DMS 273 treated with DMSO at 0.1 percent for 48 hours (cell line): ENCODE results near the gene SH2D7.

Experiments used
- DNase-seq: peaks from one replicate; lab custom pipeline; 2025; lab: John Stamatoyannopoulos, UW

The SH2D7 gene

DNA sequence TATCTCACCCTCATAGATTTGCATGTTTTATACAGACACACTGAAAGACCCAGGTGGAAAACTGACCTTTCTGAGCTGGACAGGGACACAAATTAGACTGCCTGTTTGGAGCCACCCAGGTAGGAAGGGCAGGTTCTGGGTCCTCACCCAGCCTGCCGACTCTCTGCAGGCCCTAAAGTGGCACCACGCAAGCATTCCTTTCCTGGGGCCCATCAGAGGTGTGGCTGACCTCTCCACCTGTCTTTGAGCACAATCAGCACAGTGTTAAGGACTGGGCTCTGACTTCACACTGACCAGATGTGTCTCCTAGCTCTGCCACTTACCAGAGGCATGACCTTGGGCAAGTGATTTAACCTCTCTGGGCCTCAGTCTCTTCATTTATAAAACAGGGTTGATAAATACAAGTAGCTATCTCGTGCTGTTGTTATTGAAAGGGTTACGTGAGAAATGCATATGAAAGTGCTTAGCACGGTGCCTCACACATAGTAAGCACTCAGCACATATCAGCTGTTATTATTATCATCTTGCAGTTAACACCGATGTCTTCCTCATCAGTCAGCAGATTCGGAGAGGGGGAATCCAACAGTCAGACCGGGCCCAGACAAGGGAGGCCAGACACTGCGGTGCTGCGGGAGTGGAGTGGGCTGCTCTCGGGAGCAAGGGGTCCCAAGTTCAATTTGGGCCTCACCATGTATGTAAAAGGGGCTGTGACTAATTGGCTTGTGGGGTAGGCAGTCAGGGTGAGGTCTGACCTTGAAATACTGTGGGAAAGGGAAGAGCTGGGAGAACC, 12.9 kb upstream of the SH2D7 start:
- no peak for DNase-seq

DNA sequence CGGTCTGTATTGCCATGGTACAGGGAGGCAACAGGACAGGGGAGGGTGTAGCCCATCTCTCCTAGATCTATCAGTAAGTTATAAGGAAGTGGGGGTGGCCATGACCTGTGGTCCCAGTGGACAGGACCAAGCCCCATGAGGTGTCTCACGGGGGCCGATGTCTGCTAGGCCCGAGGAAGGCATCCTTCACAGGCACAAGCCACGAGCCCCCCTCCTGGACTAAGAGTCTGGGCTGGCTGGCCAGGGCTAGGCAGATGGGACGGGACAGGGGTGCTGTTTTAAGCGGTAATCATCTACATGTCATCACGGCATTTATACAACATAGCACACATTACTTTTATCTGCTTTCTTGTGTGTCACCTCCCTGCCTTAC, 12.3 kb upstream of the SH2D7 start:
- DNase-seq: no peak

DNA sequence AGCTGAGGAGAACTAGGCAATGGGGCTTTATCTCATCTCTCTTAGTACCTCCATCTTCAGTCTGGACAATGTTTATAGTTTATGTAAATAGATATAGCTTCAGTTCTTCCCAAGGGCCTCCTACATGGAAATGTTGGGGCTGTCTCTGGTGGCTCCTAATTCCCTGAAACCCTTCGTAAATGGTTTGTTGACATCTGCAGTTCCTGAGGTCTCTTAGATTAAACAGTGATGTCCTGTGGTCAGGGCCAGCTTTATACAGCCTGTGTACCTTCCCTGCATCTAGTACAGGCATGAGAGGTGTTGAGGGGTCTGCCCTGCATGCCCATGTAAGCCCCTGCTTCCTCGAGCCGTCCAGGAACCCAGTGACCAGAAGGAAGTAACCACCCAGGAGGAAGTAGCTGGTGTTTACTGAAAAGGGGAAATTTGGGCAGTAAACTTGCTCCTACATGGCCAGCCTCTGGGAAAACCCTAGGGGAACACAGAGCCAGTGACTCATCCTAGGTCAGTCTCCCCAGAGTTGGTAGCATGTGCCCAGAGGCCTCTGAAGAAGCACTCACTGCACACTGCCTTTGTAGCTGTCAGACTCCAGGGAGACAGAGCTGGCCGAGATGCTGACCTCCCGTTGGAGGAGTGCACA, 10.1 kb upstream of the SH2D7 start:
- no peak for DNase-seq

DNA sequence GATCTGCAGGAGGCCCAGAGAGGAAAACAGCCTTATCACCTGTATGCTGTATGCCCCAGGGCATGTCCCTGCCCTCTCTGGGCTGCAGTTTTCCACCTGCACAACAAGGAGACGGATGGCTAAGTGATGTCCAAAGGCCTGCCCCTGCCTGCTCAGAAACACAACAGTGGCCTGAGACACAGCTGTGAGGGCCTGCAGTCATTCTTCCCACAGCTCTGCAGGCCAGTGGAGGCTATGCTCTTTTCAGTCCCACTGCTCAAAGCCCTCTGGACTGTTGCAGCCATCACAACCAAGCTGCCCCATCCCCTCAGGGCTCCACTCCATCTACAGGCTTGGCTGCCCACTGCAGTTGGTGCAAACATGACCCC, 9.6 kb upstream of the SH2D7 start:
- DNase-seq: no peak

DNA sequence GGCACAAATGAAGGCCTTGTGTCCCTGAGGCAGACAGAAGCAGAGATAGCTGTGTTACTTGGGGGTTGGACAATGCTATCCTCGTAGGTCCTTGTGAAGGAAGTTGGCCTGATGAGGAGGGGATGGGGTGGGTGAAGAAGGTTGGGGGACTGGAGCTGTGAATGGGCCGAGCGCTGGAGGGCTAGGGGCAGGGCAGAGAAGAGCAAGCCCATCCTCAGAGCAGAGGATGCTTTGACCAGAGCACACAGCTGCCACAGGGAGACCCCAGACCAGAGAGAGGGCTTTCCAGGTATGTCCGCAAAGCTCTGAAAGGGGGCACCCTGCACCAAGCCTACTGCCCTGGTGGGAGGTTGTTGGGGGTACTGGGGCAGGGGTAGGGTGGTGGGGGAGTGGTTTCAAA, 9.2 kb upstream of the SH2D7 start:
- DNase-seq: no peak

DNA sequence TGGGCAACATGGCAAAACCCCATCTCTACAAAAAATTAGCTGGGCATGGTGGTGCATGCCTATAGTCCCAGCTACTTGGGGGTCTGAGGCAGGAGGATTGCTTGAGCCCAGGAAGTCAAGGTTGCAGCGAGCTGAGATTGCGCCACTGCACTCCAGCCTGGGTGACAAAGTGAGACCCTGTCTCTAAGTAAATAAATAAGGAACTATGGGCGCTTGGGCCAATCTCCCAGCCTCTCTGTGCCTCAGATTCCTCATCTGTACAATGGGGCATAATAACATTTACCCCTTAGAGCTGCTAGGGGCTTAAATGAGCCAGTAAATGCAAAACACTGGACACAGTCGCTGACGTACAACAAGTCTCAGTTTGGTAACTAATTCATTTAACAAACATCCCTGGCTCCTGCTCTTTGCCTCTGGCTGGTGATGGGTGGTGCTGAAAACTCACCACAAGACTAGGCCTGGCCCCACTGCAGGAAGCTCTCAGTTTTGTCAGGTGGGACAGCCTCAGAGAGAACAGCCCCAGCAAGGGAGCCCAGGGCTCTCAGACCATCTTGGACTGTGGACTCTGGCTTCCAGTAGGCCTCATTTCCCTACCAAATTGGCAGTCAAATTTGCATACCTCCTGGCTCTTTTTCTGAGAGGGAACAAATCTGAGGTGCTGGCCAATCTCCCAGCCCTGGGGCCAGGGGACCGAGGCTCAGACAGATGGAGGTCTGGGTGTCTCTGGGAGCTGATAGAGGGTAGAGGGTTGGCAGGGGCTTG, 8.5 kb upstream of the SH2D7 start:
- no peak for DNase-seq

DNA sequence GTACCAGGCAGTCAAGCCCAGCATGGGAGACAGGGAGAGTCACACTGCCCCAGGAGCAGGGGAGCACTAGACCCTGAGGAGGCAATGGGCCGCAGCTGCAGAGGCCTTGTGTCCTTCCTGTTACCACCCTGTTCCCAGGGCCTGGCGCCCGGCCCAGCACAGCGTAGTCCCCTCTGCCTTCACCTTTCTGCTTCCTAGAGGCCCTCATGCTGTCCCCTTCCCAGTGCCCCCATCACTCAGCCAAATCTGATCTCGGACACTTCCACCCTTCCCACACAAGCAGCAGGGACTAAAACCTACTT, 8.0 kb upstream of the SH2D7 start:
- DNase-seq: no peak

DNA sequence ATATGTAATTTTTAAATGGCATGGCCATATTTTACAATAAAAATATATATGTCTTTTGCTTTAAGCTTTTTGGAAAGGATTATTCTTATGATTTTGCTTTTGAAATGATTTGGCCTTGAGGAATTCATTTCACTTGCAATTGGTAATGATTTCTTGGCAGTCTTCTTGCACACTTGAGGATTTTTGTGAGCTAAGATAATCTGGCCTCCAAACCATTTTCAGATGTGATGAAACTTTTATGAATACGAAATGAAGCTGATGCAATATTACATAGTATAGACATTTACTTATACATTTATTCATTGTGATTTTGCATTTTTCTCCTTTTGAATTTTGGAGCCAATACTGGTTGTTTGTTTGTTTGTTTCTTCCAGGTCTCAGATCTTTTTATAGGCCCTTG, 6.4 kb upstream of the SH2D7 start:
- DNase-seq: no peak

DNA sequence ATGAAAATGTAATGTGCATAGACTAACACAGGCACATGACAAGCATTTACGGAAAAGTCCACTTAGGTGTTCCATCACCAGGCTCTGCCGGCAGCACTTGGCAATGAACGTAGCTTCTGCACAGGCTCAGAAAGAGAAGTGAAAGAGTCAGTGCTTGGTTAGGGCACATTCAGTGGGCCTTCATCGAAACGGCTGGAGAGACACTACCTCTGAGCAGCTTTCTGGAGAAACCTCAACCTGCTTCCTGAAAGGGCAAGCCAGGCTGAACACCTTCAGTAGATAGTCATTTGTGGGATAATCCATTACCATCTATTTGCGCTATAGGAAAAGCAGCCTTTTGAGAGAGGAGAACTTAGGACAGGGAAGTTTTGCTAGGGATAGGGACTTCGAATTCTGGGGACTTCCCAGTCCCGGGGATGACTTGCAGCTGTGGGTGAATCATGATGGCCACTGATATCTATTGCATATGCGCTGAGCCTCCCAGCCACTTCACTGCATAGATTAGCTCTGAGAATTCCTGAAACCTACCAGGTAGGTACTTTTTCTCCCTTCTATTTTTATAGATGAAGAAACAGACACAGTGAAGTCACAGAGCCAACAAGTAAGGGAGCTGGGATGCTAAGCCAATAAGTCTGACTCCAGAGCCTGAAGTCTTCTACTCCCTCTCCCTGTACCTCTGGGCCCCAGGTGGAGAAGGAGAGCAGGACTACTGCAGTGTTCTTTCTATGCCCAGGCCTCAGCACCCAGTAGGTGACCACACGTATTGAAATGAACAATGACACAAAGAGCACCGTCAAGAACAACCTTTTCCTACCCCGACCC, 4.2 kb upstream of the SH2D7 start:
- no peak for DNase-seq

DNA sequence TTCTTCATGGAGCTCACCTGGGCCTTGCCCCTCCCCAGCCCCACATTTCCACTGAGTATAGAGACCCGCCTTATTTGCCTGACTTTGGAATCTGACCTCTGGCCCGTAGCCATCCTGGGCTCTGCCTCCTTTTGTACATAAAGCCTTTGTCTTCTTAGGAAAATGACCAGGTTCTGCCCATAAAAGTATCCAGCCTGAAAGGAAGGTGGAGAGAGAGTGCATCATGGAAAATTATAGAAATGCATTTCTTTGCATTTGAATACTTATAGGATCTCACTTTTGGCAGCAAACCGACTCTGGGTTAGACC, 3.6 kb upstream of the SH2D7 start:
- no peak for DNase-seq

DNA sequence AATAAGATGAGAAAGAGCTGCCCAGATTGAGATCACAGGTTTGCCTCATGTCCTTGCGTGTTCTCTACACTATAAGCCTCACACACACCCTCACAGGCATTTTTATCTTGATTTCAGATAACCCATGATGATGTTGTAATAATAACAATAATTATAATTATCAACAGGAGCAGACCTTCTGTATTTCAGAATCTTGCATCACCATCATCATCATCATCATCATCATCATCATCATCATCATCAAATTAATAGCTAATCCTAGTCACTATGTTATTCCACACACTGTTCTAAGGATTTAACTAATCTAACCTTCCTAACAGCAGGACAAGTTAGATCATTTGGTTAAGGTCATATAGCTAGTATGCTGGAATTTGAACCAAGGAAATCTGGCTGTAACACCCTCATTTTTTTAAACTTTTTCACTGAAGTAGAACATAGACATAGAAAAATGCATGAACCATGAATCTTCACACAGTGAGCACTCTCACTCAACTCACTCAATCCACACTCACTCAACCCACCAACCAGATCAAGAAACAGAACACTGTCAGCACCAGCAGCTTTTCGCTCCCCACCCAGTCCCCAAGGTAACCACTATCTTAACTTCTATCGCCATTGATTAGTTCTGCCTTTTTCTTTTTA, 1.8 kb upstream of the SH2D7 start:
- no peak for DNase-seq

DNA sequence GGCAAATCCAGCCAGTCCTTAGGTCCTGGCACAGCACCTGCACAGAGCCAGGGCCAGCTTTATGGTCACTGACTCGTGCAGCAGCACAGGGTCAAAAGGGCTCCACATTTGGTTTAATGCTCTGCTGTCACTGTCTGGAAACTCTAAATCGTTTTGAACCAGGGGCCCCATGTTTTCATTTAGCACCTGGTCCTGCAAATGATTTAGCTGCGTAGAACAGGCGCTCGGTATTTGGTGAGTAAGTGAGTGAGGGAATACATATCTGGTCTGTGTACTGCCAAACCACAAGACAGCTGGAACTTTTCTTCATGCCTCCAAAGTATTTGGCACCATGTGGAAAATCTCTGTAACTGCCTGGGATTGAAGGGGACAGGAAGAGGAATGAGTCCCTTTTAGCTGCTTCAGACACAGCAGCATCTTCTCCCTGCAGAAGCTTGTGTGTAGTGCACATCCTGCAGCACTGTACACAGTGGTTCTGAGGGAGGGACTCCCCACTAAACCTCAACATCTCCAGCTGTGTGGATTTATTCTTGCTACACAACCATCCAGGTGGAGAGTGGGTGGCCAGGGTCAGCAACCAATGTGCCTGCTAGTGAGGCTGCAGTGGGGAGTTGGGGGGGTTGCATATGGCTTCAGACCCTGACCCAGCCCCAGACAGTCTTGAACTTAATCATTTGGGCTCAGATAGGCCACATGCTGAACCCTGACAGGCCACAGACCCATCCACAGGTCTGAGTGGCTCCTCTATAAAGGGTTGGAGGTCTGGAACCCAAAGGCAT, 1.1 kb downstream of the SH2D7 start:
- no peak for DNase-seq

DNA sequence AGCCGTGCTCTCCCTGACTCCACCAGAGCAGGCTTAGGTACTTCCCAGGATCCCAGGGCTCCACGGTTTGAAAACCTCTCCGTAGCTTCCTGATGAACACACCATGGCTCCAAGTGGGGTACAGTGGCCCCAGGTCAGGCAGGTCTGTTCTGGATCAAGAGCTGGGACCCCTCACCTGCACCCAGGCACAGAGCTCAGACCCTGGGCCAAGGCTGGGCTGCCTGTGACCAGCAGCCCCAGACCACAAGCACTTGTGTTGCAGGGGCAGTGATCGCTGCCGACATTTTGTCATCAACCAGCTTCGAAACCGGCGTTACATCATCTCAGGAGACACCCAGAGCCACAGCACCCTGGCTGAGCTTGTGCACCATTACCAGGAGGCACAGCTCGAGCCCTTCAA, 5.3 kb downstream of the SH2D7 start:
- no peak for DNase-seq

DNA sequence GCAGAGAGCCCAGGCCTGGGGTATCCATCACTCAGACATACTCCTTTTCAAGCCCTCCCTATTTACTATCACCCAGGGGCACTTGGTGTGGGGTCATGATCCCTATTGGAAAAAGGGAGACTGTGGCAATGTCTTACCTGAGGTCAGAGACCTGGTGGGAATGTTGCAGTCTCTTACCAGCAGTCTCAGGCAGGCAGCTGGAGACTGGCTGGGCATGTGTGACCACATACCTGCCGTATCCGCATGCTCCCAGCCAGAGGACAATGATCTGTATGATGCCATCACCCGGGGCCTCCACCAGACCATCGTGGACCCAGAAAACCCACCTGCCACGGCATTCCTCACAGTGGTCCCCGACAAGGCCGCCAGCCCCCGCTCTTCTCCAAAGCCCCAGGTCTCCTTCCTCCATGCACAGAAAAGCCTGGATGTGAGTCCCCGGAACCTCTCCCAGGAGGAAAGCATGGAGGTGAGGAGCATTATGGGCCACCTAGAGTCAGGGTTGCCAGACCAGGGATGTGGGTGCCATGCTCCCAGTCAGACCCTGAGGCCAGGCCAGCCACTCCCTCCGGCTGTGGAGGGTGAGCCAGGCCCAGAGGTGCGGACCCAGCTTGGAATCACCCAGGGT, 5.9 kb downstream of the SH2D7 start:
- DNase-seq: no peak

DNA sequence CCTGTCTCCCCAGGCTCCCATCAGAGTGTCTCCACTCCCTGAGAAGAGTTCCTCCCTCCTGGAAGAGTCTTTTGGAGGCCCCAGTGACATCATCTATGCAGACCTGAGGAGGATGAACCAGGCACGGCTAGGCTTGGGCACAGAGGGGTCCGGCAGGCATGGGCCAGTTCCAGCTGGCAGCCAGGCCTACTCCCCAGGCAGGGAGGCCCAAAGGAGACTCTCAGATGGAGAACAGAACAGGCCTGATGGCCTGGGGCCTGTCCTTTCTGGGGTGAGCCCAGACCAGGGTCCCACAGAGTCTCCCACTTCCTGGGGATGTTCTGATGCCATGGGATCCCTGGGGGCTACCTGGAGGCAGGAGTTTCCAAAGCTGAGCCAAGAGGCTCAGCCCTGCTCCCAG, 8.5 kb downstream of the SH2D7 start:
- DNase-seq: no peak

DNA sequence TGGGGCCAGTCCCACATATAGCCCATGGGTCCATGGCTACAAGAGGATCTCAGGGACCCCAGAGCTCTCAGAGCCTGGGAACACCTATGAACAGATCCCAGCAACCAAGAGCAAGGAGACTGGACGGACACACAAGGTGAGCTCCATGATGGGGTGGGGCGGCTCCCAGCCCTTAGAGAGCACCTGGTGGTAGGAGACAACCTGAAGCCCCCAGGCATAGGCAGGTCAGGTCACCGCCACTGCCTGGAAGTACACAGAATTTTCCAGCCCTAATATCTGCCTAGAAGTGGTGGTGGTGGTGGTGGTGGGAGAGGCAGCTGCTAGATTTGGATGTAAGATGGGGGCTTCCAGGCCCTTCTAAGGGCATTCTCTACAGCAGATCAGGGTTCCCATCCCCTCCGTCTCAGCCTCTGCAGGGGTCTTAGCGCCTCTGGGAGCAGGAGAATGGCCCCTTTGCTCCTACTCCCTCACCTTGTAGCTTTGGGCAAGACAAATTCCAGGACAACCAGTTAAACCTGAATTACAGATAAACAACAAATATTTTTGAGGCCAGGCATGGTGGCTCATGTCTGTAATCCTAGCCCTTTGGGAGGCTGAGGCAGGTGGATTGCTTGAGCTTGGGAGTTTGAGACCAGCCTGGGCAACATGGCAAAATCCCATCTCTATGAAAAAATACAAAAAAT, 9.2 kb downstream of the SH2D7 start:
- no peak for DNase-seq

DNA sequence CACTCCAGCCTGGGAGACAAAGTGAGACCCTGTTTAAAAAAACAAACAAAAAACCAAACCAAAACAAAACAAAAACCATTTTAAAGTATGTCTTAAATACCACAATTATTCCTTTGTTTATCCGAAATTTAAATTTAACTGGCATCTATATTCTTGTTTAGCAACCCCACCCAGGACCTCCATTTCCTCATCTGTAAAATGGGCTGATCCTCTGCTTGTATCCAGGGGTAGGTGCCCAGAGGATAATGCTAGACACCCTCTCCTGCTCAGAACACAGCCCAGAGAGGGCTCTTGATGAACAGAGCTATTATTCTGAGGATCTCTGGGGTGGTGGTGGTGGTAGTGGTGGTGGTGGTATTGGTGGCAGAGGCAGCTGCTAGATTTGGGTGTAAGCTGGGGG, 9.8 kb downstream of the SH2D7 start:
- DNase-seq: no peak

DNA sequence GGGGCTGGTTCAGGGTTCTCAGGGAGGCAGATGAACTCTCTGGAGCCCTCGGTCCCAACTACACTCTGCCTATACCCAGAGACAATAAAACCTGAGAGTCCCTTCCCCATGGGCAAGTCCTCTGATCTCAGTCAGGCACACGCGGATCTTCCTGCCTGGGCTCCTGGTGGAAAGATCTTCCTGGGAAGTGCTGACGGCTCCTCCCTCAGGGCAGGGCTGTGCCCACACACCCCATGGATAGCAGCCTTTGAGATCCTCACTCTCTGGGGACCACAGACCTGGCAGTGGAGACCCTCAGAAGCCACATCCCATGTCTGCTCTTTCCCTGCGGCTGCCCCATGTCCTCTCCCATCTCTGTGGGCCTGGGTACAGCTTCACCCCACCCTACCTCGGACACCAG, 10.4 kb downstream of the SH2D7 start:
- DNase-seq: no peak

DNA sequence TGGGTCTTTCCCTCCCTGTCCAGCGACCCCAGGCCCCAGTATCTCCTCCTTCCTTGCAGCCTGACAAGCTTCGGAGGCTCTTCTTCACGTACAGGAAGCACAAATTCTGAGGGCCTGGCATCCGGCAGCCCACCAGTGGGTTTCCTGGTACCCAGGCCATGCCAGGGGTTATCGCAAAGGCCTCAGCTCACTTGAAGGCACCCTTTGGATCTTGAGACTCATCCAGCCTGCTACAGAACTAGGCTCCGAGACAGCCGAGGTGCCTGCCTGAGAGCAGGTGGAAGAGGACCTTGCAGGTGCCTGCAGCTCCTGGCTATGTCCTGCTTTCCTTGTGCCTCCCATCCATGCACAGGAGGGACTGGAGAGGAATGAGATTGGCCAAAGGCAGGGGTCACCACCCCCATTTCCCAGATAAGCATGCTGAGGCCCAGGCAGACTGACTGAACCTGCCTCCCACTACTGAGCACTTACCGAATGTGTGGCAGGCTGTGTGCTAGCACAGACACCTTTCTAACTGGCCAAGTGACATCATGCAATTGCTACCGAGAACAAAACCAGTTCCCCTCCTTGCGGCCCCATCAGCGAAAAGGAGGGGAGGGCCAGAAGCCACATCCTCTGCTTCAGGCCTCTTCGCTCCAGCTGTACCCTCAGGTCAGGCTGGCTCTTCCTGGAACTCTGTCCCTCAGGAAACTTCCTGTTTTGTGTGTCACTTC, 11.2 kb downstream of the SH2D7 start:
- no peak for DNase-seq

DNA sequence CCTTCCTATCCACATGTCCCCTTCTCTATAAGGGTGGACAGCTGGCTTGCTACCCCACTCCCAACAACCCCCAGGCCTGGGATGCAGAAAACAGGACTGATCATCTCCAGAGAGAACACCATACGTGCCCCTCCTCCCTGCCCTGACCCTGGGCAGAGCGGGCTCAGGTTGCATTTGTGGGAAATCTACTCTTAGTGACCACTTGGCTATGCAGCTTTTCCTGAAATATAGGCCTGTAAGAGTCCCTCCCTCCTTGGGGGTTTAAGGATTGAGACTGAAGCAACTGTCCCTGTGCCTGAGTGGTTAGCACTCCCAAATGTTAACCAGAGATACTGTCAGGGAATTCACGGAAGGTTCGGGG, 11.7 kb downstream of the SH2D7 start:
- no peak for DNase-seq
